GM15510 (cell line): Measurements from ENCODE around the gene DACH1.

Experiments used
- POLR2A ChIP-seq: IDR thresholded peaks from 3 replicates; pipeline ENCODE4 v1.6.1; 2011; ENCODE audit warnings: borderline replicate concordance; ENCODE audit not compliant: insufficient read length; ENCODE audit errors: extremely low read depth

Gene DACH1

DNA sequence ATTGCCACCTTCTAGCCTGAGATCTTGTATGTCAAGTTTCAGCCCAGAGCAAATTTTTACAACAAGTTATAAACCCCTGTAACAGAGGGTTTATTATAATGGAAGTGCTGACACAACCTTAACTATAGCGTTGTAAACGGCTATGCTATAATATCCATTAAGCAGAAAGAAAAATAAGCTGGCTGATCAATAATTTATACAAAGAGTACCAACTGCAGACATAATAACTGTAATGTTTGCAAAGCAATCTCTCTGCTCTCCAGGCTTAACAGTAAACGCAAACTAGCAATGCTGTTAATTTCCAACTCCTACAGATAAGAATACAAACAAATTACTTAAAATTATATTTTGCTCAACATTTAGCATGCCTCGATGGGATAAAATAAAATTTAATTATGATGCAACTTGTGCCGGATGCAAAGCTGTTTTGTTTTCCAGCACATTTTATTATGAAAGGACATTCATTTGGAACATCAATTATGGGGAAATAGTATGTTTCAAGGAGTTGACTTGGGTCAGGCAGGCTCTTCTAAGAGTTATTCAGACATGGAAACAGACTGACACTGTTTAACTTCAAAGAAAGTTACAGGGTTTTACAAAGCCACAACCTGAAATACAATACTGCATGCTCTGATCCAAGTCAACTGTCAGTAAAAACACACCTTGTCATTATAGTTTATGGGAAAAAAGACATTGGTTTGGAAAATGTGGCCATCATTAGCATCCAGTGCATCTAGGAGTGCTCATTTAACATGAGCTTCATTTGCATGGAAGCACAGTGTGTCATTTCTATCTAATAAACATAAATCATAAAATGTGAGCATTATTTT lies 6.6 kb upstream of the DACH1 start:
- no peak for TF ChIP-seq POLR2A

- TF ChIP-seq POLR2A = no peak
Measured at GRCh38 chr13:71871844-71872243, 4.8 kb upstream of the DACH1 start.

DNA sequence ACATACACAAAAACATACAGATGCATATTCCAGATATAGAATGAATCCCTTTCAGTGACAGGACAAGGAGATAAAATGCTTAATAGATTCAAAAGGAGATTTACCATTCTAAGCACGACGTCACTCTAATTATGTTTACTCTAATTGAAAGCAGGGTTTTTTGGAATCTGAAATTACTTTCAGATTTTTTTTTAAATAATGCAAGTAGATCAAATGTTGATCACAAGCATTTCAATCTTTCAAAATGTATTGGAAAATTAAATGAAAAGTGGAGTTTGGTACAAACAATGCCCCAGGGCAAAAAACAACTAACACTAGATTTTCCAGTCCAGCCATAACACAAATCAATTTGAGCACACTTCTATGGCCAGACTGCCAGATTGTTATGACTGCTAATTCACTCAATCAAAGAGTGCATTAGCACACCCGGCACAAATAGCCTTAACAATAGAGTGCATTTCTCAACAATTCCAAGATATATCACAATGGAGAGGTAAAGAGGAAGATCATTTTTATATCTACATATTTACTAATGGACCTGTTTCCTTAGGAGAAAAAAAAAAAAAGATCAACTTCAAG lies 4.3 kb upstream of the DACH1 start:
- no peak for TF ChIP-seq POLR2A

GRCh38 chr13:71870100-71870499 lies 3.1 kb upstream of the DACH1 start:
- no peak for TF ChIP-seq POLR2A

- TF ChIP-seq POLR2A = no peak
Measured at GRCh38 chr13:71869274-71869673, 2.3 kb upstream of the DACH1 start.

GRCh38 chr13:71866335-71867130 lies 471 bp downstream of the DACH1 start:
- no peak for TF ChIP-seq POLR2A

GRCh38 chr13:71865874-71866334 lies 1.1 kb downstream of the DACH1 start:
- TF ChIP-seq POLR2A = no peak

- TF ChIP-seq POLR2A = no peak
Measured at GRCh38 chr13:71864986-71865873, 1.8 kb downstream of the DACH1 start.

GRCh38 chr13:71864094-71864985 lies 2.7 kb downstream of the DACH1 start:
- no peak for TF ChIP-seq POLR2A

- no peak for TF ChIP-seq POLR2A
Measured at GRCh38 chr13:71863254-71863865, 3.6 kb downstream of the DACH1 start.

GRCh38 chr13:71862459-71862943 lies 4.5 kb downstream of the DACH1 start:
- TF ChIP-seq POLR2A = no peak

DNA sequence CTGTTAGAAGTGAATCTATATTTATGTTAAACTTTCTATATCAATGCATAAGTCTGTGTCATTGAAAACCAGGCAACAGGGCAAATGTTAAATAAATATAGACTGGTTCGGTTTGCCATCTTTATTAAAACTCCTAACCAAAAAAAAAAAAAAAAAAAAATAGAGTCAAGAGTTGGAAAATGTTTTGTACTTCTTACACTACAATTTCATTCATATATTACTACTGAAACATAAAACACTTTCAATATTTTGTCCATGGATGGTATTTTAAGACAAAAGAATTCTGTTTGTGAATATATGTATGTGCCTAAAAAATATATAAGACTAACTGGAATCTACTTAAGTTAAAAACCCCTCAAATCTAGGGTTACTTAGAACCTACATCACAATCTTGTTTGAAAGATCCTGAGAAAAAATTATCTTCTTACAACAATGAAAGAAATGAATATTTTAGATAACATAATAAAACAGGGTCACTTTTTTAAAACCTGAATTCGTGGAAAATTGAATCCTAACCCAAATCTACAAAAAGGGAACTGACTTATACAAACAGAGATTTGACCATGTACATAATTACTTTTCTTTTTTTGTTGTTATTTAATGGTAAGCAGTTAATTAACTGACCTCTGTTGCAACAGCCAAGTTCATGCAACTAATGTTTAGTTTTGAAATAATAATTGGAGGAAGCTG lies 5.1 kb downstream of the DACH1 start:
- no peak for TF ChIP-seq POLR2A
